H1 (cell line): ENCODE data around the gene BCL7B. TPM values are rescaled to one million over a fixed set of nuclear protein-coding genes. Genes with fewer than 3 reads are reported as not detected.
"Not testable (repeated sequence)": the region's sequence is repeated elsewhere in the genome, so short reads cannot be mapped to it uniquely, and the experiment has no call there.

Source experiments
- CTCF ChIA-PET: fragments of 300-600 bp; sonication (Branson Sonifier 250); formaldehyde crosslinking; loops from one replicate; lab custom pipeline; 2021; ENCODE audit not compliant: partially characterized antibody; lab: Charles Lee
- POLR2A ChIA-PET: fragments of 300-600 bp; sonication (Branson Sonifier 250); formaldehyde crosslinking; loops from one replicate; lab custom pipeline; 2021; ENCODE audit warnings: inconsistent platforms; ENCODE audit not compliant: partially characterized antibody; lab: Charles Lee
- DNase-seq, 2 experiments: peaks; one replicate each; pipeline versions ENCODE4 v3.0.0 to v3.0.0-alpha.2; 2010 to 2022; ENCODE audit warnings: low spot score in 2 of 2, low read depth in 1 of 2, mixed read lengths in 1 of 2
- FAIRE-seq: peaks from 2 replicates; lab custom pipeline; 2011; peaks lifted over from hg19 to GRCh38; lab: Jason Lieb, UNC
- H2AFZ ChIP-seq: 2 replicates; pipeline ENCODE4 v1.8.1; 2012; ENCODE audit warnings: low read length, inconsistent platforms
- H2AK5ac ChIP-seq: 2 replicates; pipeline ENCODE4 v1.6.1; 2013; ENCODE audit warnings: low read depth, low read length
- H2BK120ac ChIP-seq: replicated peaks from 2 replicates; pipeline ENCODE3; 2013; ENCODE audit warnings: low read depth, low read length, inconsistent platforms
- H2BK12ac ChIP-seq: 2 replicates; pipeline ENCODE4 v1.6.1; 2013; ENCODE audit warnings: low read depth, low read length
- H2BK15ac ChIP-seq: 2 replicates; pipeline ENCODE4 v1.6.1; 2013; ENCODE audit warnings: low read length
- H2BK20ac ChIP-seq: 2 replicates; pipeline ENCODE4 v1.6.1; 2013; ENCODE audit warnings: low read length
- H2BK5ac ChIP-seq: 2 replicates; pipeline ENCODE4 v1.6.1; 2013; ENCODE audit warnings: low read depth, low read length
- H3K14ac ChIP-seq: 2 replicates; pipeline ENCODE4 v1.6.1; 2013; ENCODE audit warnings: inconsistent platforms; ENCODE audit not compliant: insufficient read length
- H3K18ac ChIP-seq: 2 replicates; pipeline ENCODE4 v1.6.1; 2013; ENCODE audit warnings: low read length; ENCODE audit errors: extremely low read depth
- H3K23ac ChIP-seq: 2 replicates; pipeline ENCODE4 v1.6.1; 2013; ENCODE audit warnings: inconsistent platforms; ENCODE audit not compliant: insufficient read length
- H3K23me2 ChIP-seq: 2 replicates; pipeline ENCODE4 v1.6.1; 2013; ENCODE audit warnings: low read depth, low read length
- H3K27ac ChIP-seq: 2 replicates; pipeline ENCODE4 v1.6.1; 2011; ENCODE audit warnings: low read depth, low read length, inconsistent platforms
- H3K27me3 ChIP-seq, 4 experiments: replicated peaks in 1 of 4; 1 replicate in 1 of 4; 2 replicates in 3 of 4; pipeline versions ENCODE4 v1.6.1 to v1.8.1; 2011 to 2013; ENCODE audit warnings: low read length in 3 of 4, mild to moderate bottlenecking in 3 of 4, inconsistent platforms in 2 of 4, mixed read lengths in 2 of 4, moderate library complexity in 1 of 4; ENCODE audit not compliant: control insufficient read depth in 3 of 4, insufficient read depth in 3 of 4; ENCODE audit errors: extremely low read depth in 1 of 4
- H3K36me3 ChIP-seq, 4 experiments: 2 replicates each; pipeline versions ENCODE4 v1.6.1 to v1.8.1; 2011 to 2013; ENCODE audit warnings: mild to moderate bottlenecking in 4 of 4, low read length in 3 of 4, moderate library complexity in 2 of 4, control low read depth in 1 of 4, inconsistent platforms in 1 of 4; ENCODE audit not compliant: insufficient read depth in 4 of 4, control insufficient read depth in 2 of 4
- H3K4ac ChIP-seq: replicated peaks from 2 replicates; pipeline ENCODE3; 2013; ENCODE audit warnings: low read length, low read depth, mixed read lengths, inconsistent platforms; ENCODE audit not compliant: insufficient read length
- H3K4me1 ChIP-seq, 4 experiments: replicated peaks in 1 of 4; 1 replicate in 1 of 4; 2 replicates in 3 of 4; pipeline versions ENCODE4 v1.6.1 to v1.8.1; 2011 to 2013; ENCODE audit warnings: low read length in 3 of 4, inconsistent platforms in 2 of 4, mixed read lengths in 1 of 4; ENCODE audit not compliant: insufficient read depth in 4 of 4, control insufficient read depth in 3 of 4
- H3K4me2 ChIP-seq, 2 experiments: 2 replicates each; pipeline versions ENCODE4 v1.6.1 to v1.8.1; 2011 to 2013; ENCODE audit warnings: low read depth in 2 of 2, low read length in 2 of 2, control low read depth in 1 of 2, inconsistent platforms in 1 of 2, mild to moderate bottlenecking in 1 of 2; ENCODE audit not compliant: insufficient read depth in 1 of 2
- H3K4me3 ChIP-seq, 4 experiments: fragments of 200-600, 300-600 bp in 1 of 4; sonication (generic), shearing (Covaris generic), sonication (Bioruptor Twin) in 1 of 4; 2 replicates each; pipeline versions ENCODE4 v1.5.1 to v1.8.1; 2011 to 2016; ENCODE audit warnings: low read length in 4 of 4, low read depth in 3 of 4, control low read depth in 2 of 4, inconsistent platforms in 2 of 4, mild to moderate bottlenecking in 2 of 4, mixed read lengths in 1 of 4, moderate library complexity in 1 of 4; ENCODE audit not compliant: insufficient read depth in 2 of 4; ENCODE audit errors: extremely low read depth in 1 of 4
- H3K56ac ChIP-seq: replicated peaks from 2 replicates; pipeline ENCODE3; 2013; ENCODE audit warnings: low read depth, mild to moderate bottlenecking, mixed read lengths, low read length, inconsistent platforms; ENCODE audit not compliant: insufficient read length
- H3K79me1 ChIP-seq: 2 replicates; pipeline ENCODE4 v1.6.1; 2013; ENCODE audit warnings: low read depth, low read length, control low read depth
- H3K79me2 ChIP-seq, 2 experiments: 2 replicates each; pipeline versions ENCODE4 v1.6.1 to v1.8.1; 2012 to 2013; ENCODE audit warnings: low read length in 2 of 2, mild to moderate bottlenecking in 2 of 2, inconsistent platforms in 1 of 2; ENCODE audit not compliant: insufficient read depth in 2 of 2, control insufficient read depth in 1 of 2
- H3K9ac ChIP-seq, 4 experiments: replicated peaks in 1 of 4; 1 replicate in 1 of 4; 2 replicates in 3 of 4; pipeline versions ENCODE4 v1.6.1 to v1.8.1; 2011 to 2013; ENCODE audit warnings: low read depth in 3 of 4, low read length in 3 of 4, control low read depth in 2 of 4, mild to moderate bottlenecking in 2 of 4, moderate library complexity in 2 of 4, inconsistent platforms in 1 of 4; ENCODE audit errors: extremely low read depth in 1 of 4
- H3K9me3 ChIP-seq, 2 experiments: 2 replicates each; pipeline versions ENCODE4 v1.6.1 to v1.8.1; 2012 to 2013; ENCODE audit warnings: mild to moderate bottlenecking in 2 of 2, moderate library complexity in 2 of 2, control low read depth in 1 of 2, inconsistent platforms in 1 of 2, low read depth in 1 of 2, low read length in 1 of 2, mixed read lengths in 1 of 2; ENCODE audit not compliant: insufficient read depth in 2 of 2
- H4K20me1 ChIP-seq, 2 experiments: replicated peaks in 1 of 2; 2 replicates each; pipeline versions ENCODE3 to v1.8.1; 2011 to 2013; ENCODE audit warnings: inconsistent platforms in 2 of 2, low read length in 2 of 2, mild to moderate bottlenecking in 1 of 2; ENCODE audit not compliant: insufficient read depth in 2 of 2, control insufficient read depth in 1 of 2
- H4K5ac ChIP-seq: 2 replicates; pipeline ENCODE4 v1.6.1; 2013; ENCODE audit warnings: low read length, low read depth, mixed read lengths, inconsistent platforms; ENCODE audit not compliant: insufficient read length
- H4K8ac ChIP-seq: 2 replicates; pipeline ENCODE4 v1.8.0; 2013; ENCODE audit warnings: mild to moderate bottlenecking, moderate library complexity, low read length, inconsistent platforms; ENCODE audit not compliant: insufficient read depth; ENCODE audit errors: extremely low read depth
- H4K91ac ChIP-seq: replicated peaks from 2 replicates; pipeline ENCODE3; 2013; ENCODE audit warnings: low read length, mixed read lengths, inconsistent platforms; ENCODE audit not compliant: insufficient read length
- WGBS, 2 experiments: shearing (Covaris generic) in 1 of 2; methylation state at CpG; one replicate each; pipeline versions ENCODE4 v1.1.6 to v1.1.7; 2013 to 2015; ENCODE audit warnings: low lambda C conversion rate in 2 of 2, mixed read lengths in 2 of 2, inconsistent platforms in 1 of 2, low coverage in 1 of 2, missing lambda C conversion rate in 1 of 2; ENCODE audit not compliant: insufficient replicate concordance in 2 of 2, insufficient coverage in 1 of 2, insufficient read length in 1 of 2; ENCODE audit errors: extremely low coverage in 1 of 2, missing lambda C conversion rate in 1 of 2; 5-methylcytosine and 5-hydroxymethylcytosine counted together
- polyA plus RNA-seq, 7 experiments: library from polyadenylated mRNA; depleted of rRNA in 3 of 7; stranded (reverse) in 5 of 7; unstranded in 2 of 7; fragments of >200 nt in 5 of 7; fragments of 200-250 nt in 2 of 7; gene quantifications; 1 replicate in 5 of 7; 2 replicates in 1 of 7; 4 replicates in 1 of 7; pipeline versions ENCODE4 v1.2.1 to v1.2.3, GENCODE V29; 2011 to 2013; ENCODE audit warnings: missing spikeins in 2 of 7, mixed read lengths in 2 of 7
- total RNA-seq: library from RNA; stranded (reverse); fragmentation: NEBNext Ultra II Directional; extraction: Animal tissue kit (Norgen Biotek cat#: 25700); gene quantifications from 2 replicates; pipeline ENCODE4 v1.2.1, GENCODE V29; 2021

Gene BCL7B
- total and polyA plus RNA-seq, 2 of the 8 experiments (the other 6 are each of a cell fraction or from before 2014, with no cell fraction given), result 24.9 to 44.6 TPM

DNA sequence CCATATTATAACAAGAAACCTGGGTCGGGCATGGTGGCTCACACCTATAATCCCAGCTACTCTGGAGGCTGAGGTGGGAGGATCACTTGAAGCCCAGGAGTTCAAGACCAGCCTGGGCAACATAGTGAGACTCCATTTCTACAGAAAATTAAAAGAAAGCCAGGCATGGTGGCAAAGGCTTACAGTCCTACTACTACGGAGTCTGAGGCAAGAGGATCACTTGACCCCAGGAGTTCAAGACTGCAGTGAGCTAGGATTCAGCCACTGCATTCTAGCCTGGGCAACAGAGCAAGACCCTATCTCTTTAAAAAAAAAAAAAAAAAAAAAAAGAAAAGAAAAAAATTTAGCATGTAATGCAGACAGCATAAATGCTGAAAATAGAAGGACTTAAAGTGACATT lies 19.0 kb downstream of the BCL7B start:
- DNase-seq, H4K8ac ChIP-seq: not testable (repeated sequence)

More for the DNA sequence above, 19.0 kb downstream of the BCL7B start:
- not testable (repeated sequence) for H2BK20ac ChIP-seq, H3K79me1 ChIP-seq, H4K20me1 ChIP-seq, H3K18ac ChIP-seq, H2AK5ac ChIP-seq, H3K4me2 ChIP-seq, H3K56ac ChIP-seq, H4K5ac ChIP-seq, FAIRE-seq, H2AFZ ChIP-seq, H3K4me1 ChIP-seq, H2BK15ac ChIP-seq, H3K79me2 ChIP-seq, H3K4ac ChIP-seq, H2BK12ac ChIP-seq, H2BK5ac ChIP-seq, H3K14ac ChIP-seq, H3K4me3 ChIP-seq, H3K27ac ChIP-seq, H2BK120ac ChIP-seq, H3K23ac ChIP-seq, H3K9ac ChIP-seq, H4K91ac ChIP-seq, H3K23me2 ChIP-seq, H3K9me3 ChIP-seq, H3K27me3 ChIP-seq
- ChIA-PET POLR2A (interaction anchor here (0.6 to 1.3 kb wide), 2 partner anchors 10 to 15 kb away, joined by 3 to 4 read pairs; no protein-coding TSS in a partner anchor), CTCF (interaction anchor here (1.7 kb wide), 1 partner anchor 30 kb away, joined by 6 read pairs; no protein-coding TSS in a partner anchor)
- H3K36me3 ChIP-seq, result peaks cover 14 to 49% (median 27%) of the 10 kb centered on the region in 4 experiments; a peak in 7 of 8 replicates
- 97% methylated on average over 2 of the region's 2 CpGs; no CpG with 5 or more reads in 1 of the 2 experiments for WGBS, 2 experiments
